ENCODE data around the gene TUBB3.

TUBB3 gene

GRCh38 chr16:89958596-89958995 is 35.5 kb downstream of the TUBB3 start:
- no peak for TF ChIP-seq CTCF (IDR thresholded peaks at IDR 0.05; ENCODE audit: insufficient read depth, low read length, missing control alignments)
- DNase-seq (ENCODE audit: low read depth, low spot score) = no peak
- POLR2A ChIA-PET = no interaction called here
- CTCF ChIA-PET = no interaction called here
- H3K4me3 ChIP-seq (ENCODE audit: low read depth, low read length) = no peak overlapping the region

- CTCF ChIA-PET = interaction anchor here (0.7 kb wide), 1 partner anchor 10 kb away, joined by 3 read pairs; no protein-coding TSS in a partner anchor
- H3K4me3 ChIP-seq (ENCODE audit: low read depth, low read length) = no peak overlapping the region
- no peak for TF ChIP-seq CTCF (IDR thresholded peaks at IDR 0.05; ENCODE audit: insufficient read depth, low read length, missing control alignments)
- DNase-seq (ENCODE audit: low read depth, low spot score) = no peak
- POLR2A ChIA-PET = no interaction called here
These were observed 37.8 kb downstream of the TUBB3 start for GRCh38 chr16:89960966-89961365.

- no peak overlapping the region for H3K4me3 ChIP-seq (ENCODE audit: low read depth, low read length)
- ChIA-PET POLR2A (no interaction called here), CTCF (interaction anchor here (1.1 kb wide), 1 partner anchor 10 kb away, joined by 3 read pairs; no protein-coding TSS in a partner anchor)
- no peak for TF ChIP-seq CTCF (IDR thresholded peaks at IDR 0.05; ENCODE audit: insufficient read depth, low read length, missing control alignments)
- DNase-seq (ENCODE audit: low read depth, low spot score) = no peak
These were observed 38.8 kb downstream of the TUBB3 start for GRCh38 chr16:89961920-89962319.

- CTCF ChIA-PET = interaction anchor here (1.1 kb wide), 1 partner anchor 9 kb away, joined by 3 read pairs; no protein-coding TSS in a partner anchor
These were observed 39.8 kb downstream of the TUBB3 start for GRCh38 chr16:89962754-89963498.

GRCh38 chr16:89964201-89964600 is 41.1 kb downstream of the TUBB3 start:
- CTCF ChIA-PET = no interaction called here
- no peak for TF ChIP-seq CTCF (IDR thresholded peaks at IDR 0.05; ENCODE audit: insufficient read depth, low read length, missing control alignments)
- no peak for DNase-seq (ENCODE audit: low read depth, low spot score)

More at GRCh38 chr16:89962754-89963498, 39.8 kb downstream of the TUBB3 start:
- POLR2A ChIA-PET = no interaction called here
- no peak for TF ChIP-seq CTCF (IDR thresholded peaks at IDR 0.05; ENCODE audit: insufficient read depth, low read length, missing control alignments)
- no peak for DNase-seq (ENCODE audit: low read depth, low spot score)
- no peak overlapping the region for H3K4me3 ChIP-seq (ENCODE audit: low read depth, low read length)

GRCh38 chr16:89965447-89966225 is 42.5 kb downstream of the TUBB3 start:
- no peak for TF ChIP-seq CTCF (IDR thresholded peaks at IDR 0.05; ENCODE audit: insufficient read depth, low read length, missing control alignments)
- no peak for DNase-seq (ENCODE audit: low read depth, low spot score)
- POLR2A ChIA-PET = no interaction called here
- H3K4me3 ChIP-seq (ENCODE audit: low read depth, low read length) = no peak overlapping the region
- CTCF ChIA-PET = no interaction called here

More at GRCh38 chr16:89964201-89964600, 41.1 kb downstream of the TUBB3 start:
- POLR2A ChIA-PET = no interaction called here
- H3K4me3 ChIP-seq (ENCODE audit: low read depth, low read length) = no peak overlapping the region
